ENCODE data around the gene CFAP100. TPM values are rescaled to one million over a fixed set of nuclear protein-coding genes. Genes with fewer than 3 reads are reported as not detected.

CFAP100 gene
- total and polyA plus RNA-seq, 10 of the 15 experiments (the other 5 are each of a cell fraction or from before 2014, with no cell fraction given), result 0.04 to 0.27 TPM; not detected in 8

GRCh38 chr3:126389794-126390146 lies 4.9 kb upstream of the CFAP100 start:
- H3K4me1 ChIP-seq (ENCODE audit: control insufficient read depth, insufficient read depth, low read length), result peaks cover 13% of the 10 kb centered on the region
- BruUV-seq (replicated peaks), result no TSS peak
- H3K4me3 ChIP-seq, result no peak overlapping the region
- H3K36me3 ChIP-seq (ENCODE audit: control insufficient read depth in 2 of 2, insufficient read depth in 2 of 2, low read length in 1 of 2), result no peaks in the 10 kb centered on the region
- FAIRE-seq (no peak), ATAC-seq (no peak), DNase-seq (ENCODE audit: low read depth, low spot score) (no peak)
- in situ Hi-C loops (cut with MboI) (loop anchor here (10.0 to 25.0 kb wide), 2 partner anchors 102 to 255 kb away; no protein-coding TSS in a partner anchor), intact Hi-C loops (cut with micrococcal nuclease; ENCODE audit: unreplicated experiment) (loop anchor here (1.0 to 5.0 kb wide), 3 partner anchors 132 to 255 kb away; no protein-coding TSS in a partner anchor)
- no peak overlapping the region for H3K27ac ChIP-seq (ENCODE audit: control insufficient read depth, insufficient read depth)
- CTCF ChIA-PET, result interaction anchor here (1.4 to 1.6 kb wide), 2 partner anchors 23 to 85 kb away, joined by 3 to 5 read pairs; no protein-coding TSS in a partner anchor
- H4K20me1 ChIP-seq (ENCODE audit: control insufficient read depth, insufficient read depth), result no peaks in the 10 kb centered on the region
- POLR2A ChIA-PET, result no interaction called here
- no peak overlapping the region for H3K4me2 ChIP-seq (ENCODE audit: control insufficient read depth, insufficient read depth)
- no peak overlapping the region for H3K9ac ChIP-seq (ENCODE audit: control insufficient read depth, insufficient read depth, low read length)
- H2AFZ ChIP-seq (ENCODE audit: control insufficient read depth, low read depth, low read length), result no peak overlapping the region
- no peaks in the 10 kb centered on the region for H3K79me2 ChIP-seq (ENCODE audit: control insufficient read depth, insufficient read depth, low read length)
- TF ChIP-seq SMAD5 (IDR thresholded peaks at IDR 0.05; ENCODE audit: low read depth), result no peak
- TF ChIP-seq RCOR1 (conservative IDR thresholded peaks at IDR 0.05; ENCODE audit: low read depth, low read length), result no peak
- TF ChIP-seq EGR1 (IDR thresholded peaks at IDR 0.05; ENCODE audit: borderline replicate concordance in 1 of 2, low read depth in 2 of 2, low read length in 2 of 2), result no peak
- TF ChIP-seq PAX5 (IDR thresholded peaks at IDR 0.05; ENCODE audit: borderline replicate concordance, low read depth, low read length), result no peak
- TF ChIP-seq CREB1 (IDR thresholded peaks at IDR 0.05; ENCODE audit: low read depth), result no peak
- no peak for TF ChIP-seq SRF (IDR thresholded peaks at IDR 0.05; ENCODE audit: low read depth in 2 of 2, low read length in 2 of 2)
- TF ChIP-seq BMI1 (IDR thresholded peaks at IDR 0.05; ENCODE audit: borderline replicate concordance), result no peak
- no peak for TF ChIP-seq ZNF24 (IDR thresholded peaks at IDR 0.05)
- TF ChIP-seq SMAD1 (IDR thresholded peaks at IDR 0.05; ENCODE audit: low read depth, partially characterized antibody), result no peak
- no peak for TF ChIP-seq MLLT1 (IDR thresholded peaks at IDR 0.05)
- no peak for TF ChIP-seq ZNF687 (IDR thresholded peaks at IDR 0.05)
- TF ChIP-seq SREBF2 (IDR thresholded peaks at IDR 0.05; ENCODE audit: low read length), result no peak
- TF ChIP-seq FOXM1 (IDR thresholded peaks at IDR 0.05; ENCODE audit: low read depth, low read length), result no peak
- no peak for TF ChIP-seq FOXK2 (IDR thresholded peaks at IDR 0.05)
- no peak for TF ChIP-seq ATF3 (IDR thresholded peaks at IDR 0.05; ENCODE audit: borderline replicate concordance, extremely low read depth, low read depth, low read length)
- TF ChIP-seq E2F8 (IDR thresholded peaks at IDR 0.05; ENCODE audit: low read depth, partially characterized antibody), result no peak
- SMC1A ChIA-PET (ENCODE audit: uncharacterized antibody, unreplicated experiment), result no interaction called here
- H3K27me3 ChIP-seq (replicated peaks in 1 of 2; ENCODE audit: control insufficient read depth in 2 of 2, insufficient read depth in 2 of 2, low read length in 1 of 2), result peaks cover 0 to 3% of the 10 kb centered on the region in 2 experiments; a peak in 2 of 4 replicates
- RAD21 ChIA-PET (ENCODE audit: unreplicated experiment), result interaction anchor here (1.4 kb wide), 1 partner anchor 461 kb away, joined by 3 read pairs; no protein-coding TSS in a partner anchor
- 53% methylated on average over 16 of the region's 17 CpGs for WGBS (ENCODE audit: insufficient coverage, insufficient replicate concordance, low lambda C conversion rate, missing lambda C conversion rate)
- H3K9me3 ChIP-seq (replicated peaks; ENCODE audit: control insufficient read depth, insufficient read depth, low read length), result no peaks in the 10 kb centered on the region

Measured in GM12878 (cell line).